ENCODE data around the gene TTC4. TPM values are rescaled to one million over a fixed set of nuclear protein-coding genes. Genes with fewer than 3 reads are reported as not detected.

Gene TTC4
- total and polyA plus RNA-seq, 11 donors = 9.5 to 24.1 (median 15.2) TPM

DNA sequence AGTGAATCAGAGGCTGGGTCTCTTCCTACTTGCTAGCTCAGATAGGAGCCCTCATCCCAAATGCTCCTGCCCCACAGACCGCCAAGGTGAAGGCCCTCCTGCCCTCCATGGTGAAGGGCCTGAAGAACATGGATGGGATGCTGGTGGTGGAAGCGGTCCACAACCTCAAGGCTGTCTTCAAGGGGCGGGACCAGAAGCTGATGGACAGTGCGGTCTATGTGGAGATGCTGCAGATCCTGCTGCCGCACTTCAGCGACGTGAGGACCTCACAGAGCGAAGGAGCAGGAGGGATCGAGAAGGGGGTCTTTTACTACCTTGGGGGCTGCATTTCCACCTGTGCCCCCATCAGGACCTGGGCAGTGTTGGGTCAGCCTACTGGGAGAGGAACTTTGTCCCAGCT is 14.6 kb upstream of the TTC4 start:
- H3K27ac ChIP-seq = no peak overlapping the region
- 92 to 96% (median 94%) methylated on average over 8 to 9 of the region's 9 CpGs for WGBS, 4 donors
- peaks cover 0 to 30% (median 0%) of the 10 kb centered on the region in 9 donors for H3K36me3 ChIP-seq
- H3K4me3 ChIP-seq = no peak overlapping the region
- H3K4me1 ChIP-seq = no peaks in the 10 kb centered on the region
- no peaks in the 10 kb centered on the region for H3K27me3 ChIP-seq
- no peak for DNase-seq
- TF ChIP-seq POLR2A (IDR thresholded peaks at IDR 0.05) = no peak
- TF ChIP-seq, protein P1, sequence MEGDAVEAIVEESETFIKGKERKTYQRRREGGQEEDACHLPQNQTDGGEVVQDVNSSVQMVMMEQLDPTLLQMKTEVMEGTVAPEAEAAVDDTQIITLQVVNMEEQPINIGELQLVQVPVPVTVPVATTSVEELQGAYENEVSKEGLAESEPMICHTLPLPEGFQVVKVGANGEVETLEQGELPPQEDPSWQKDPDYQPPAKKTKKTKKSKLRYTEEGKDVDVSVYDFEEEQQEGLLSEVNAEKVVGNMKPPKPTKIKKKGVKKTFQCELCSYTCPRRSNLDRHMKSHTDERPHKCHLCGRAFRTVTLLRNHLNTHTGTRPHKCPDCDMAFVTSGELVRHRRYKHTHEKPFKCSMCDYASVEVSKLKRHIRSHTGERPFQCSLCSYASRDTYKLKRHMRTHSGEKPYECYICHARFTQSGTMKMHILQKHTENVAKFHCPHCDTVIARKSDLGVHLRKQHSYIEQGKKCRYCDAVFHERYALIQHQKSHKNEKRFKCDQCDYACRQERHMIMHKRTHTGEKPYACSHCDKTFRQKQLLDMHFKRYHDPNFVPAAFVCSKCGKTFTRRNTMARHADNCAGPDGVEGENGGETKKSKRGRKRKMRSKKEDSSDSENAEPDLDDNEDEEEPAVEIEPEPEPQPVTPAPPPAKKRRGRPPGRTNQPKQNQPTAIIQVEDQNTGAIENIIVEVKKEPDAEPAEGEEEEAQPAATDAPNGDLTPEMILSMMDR (IDR thresholded peaks at IDR 0.05) = no peak
- no peaks in the 10 kb centered on the region for H3K9me3 ChIP-seq
- ATAC-seq = no peak
- intact Hi-C loops (cut with DNase I) = no loop called here

DNA sequence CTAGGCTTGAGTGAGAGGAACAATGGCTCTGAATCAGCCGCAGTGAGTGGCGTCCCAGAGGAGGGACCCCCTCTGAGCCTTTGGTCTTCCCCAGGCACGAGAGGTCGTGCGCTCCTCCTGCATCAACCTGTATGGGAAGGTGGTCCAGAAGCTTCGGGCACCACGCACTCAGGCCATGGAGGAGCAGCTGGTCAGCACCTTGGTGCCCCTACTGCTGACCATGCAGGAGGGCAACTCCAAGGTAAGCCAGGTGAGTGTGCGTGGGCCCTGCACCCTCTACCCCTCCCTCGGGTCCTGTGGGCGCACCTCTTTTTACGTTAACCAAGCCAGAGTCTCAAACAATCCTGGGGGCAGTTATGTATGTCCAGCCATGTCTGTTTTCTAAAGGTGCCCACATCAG is 13.7 kb upstream of the TTC4 start:
- Histone ChIP-seq H3K27me3 (no peaks in the 10 kb centered on the region), H3K4me3 (no peak overlapping the region), H3K27ac (no peak overlapping the region), H3K9me3 (no peaks in the 10 kb centered on the region), H3K36me3 (peaks cover 0 to 37% (median 0%) of the 10 kb centered on the region in 9 donors), H3K4me1 (no peaks in the 10 kb centered on the region)
- WGBS, 4 donors = 84 to 89% (median 87%) methylated on average over 6 to 11 of the region's 11 CpGs
- ATAC-seq = no peak
- intact Hi-C loops (cut with DNase I) = no loop called here
- TF ChIP-seq POLR2A (IDR thresholded peaks at IDR 0.05) = no peak
- TF ChIP-seq, protein P1 (IDR thresholded peaks at IDR 0.05) = no peak
- no peak for DNase-seq

DNA sequence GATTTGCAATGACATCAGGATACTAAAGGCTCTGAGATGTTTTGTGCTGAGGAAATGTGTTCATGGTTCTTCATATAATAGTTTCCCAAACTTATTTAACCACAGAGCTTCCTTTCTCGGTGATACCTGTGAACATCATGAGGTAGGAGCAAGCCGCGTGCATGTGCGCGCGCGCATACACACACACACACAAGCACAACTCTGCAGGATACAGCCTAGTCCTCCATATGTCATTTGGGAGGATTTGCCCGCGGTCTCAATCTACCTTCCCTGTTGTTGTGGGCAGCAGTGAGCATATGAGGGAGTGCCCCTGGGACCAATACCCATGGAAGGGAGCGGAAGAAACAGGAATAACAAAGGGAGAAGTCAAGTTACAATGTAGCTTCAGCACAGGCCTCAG is 12.2 kb upstream of the TTC4 start:
- intact Hi-C loops (cut with DNase I) = no loop called here
- Histone ChIP-seq H3K9me3 (no peaks in the 10 kb centered on the region), H3K4me3 (no peak overlapping the region), H3K36me3 (peaks cover 0 to 41% (median 0%) of the 10 kb centered on the region in 9 donors), H3K4me1 (no peaks in the 10 kb centered on the region), H3K27ac (no peak overlapping the region), H3K27me3 (no peaks in the 10 kb centered on the region)
- ATAC-seq (no peak), DNase-seq (no peak)
- WGBS, 4 donors = 94 to 95% (median 94%) methylated on average over 10 of the region's 10 CpGs
- TF ChIP-seq, protein P1 (IDR thresholded peaks at IDR 0.05) = no peak
- no peak for TF ChIP-seq POLR2A (IDR thresholded peaks at IDR 0.05)

DNA sequence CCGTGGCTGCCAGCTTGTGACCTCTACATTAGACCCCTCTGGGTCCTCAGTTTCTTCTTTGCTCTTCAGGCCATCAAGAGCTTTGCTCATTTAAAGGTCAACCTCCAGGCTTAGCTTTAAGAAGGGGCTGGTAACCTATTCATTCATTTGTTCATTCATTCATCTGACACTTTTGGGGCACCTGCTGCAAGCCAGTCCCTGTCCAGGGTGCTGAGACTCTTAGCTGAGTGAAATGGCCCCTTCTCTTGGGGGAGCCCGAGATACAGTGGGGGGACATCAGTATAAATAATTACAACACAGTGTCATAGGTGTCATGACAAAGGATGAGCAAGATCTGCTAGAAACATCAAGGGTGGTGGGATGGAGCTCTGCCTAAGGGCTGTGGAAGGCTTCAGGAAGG is 10.5 kb upstream of the TTC4 start:
- H3K4me1 ChIP-seq = no peaks in the 10 kb centered on the region
- intact Hi-C loops (cut with DNase I) = loop anchor here in 1 of 10 donors (2.0 kb wide), 1 partner anchor 26 kb away; no protein-coding TSS in a partner anchor
- no peaks in the 10 kb centered on the region for H3K9me3 ChIP-seq
- H3K27ac ChIP-seq = no peak overlapping the region
- TF ChIP-seq, protein P1 (IDR thresholded peaks at IDR 0.05) = no peak
- no peak for TF ChIP-seq POLR2A (IDR thresholded peaks at IDR 0.05)
- no peaks in the 10 kb centered on the region for H3K27me3 ChIP-seq
- WGBS, 4 donors = 78 to 85% (median 80%) methylated on average over 2 of the region's 2 CpGs
- no peak for ATAC-seq
- no peak overlapping the region for H3K4me3 ChIP-seq
- no peak for DNase-seq
- peaks cover 0 to 40% (median 0%) of the 10 kb centered on the region in 9 donors for H3K36me3 ChIP-seq

Measured in heart left ventricle (tissue), 16 donors.